Thyroid gland (tissue), 4 donors: ENCODE data around the gene PDRG1. TPM values are rescaled to one million over a fixed set of nuclear protein-coding genes. Genes with fewer than 3 reads are reported as not detected.

Experiments used
- DNase-seq, 2 donors: peaks; one replicate each; pipeline ENCODE4 v3.0.0-alpha.2; 2019
- H3K27ac ChIP-seq, 3 donors: fragments of 200-600 bp; sonication (generic); 1 replicate in 2 of 3; 2 replicates in 1 of 3; pipeline ENCODE4 v1.5.1; 2016 to 2019; ENCODE audit warnings: mild to moderate bottlenecking in 1 of 3, moderate library complexity in 1 of 3
- H3K27me3 ChIP-seq: fragments of 200-600 bp; sonication (generic); one replicate; pipeline ENCODE4 v1.5.1; 2019
- H3K36me3 ChIP-seq, 2 donors: fragments of 200-600 bp; sonication (generic); one replicate each; pipeline ENCODE4 v1.5.1; 2016 to 2019
- H3K4me1 ChIP-seq, 2 donors: fragments of 200-600 bp; sonication (generic); one replicate each; pipeline ENCODE4 v1.5.1; 2017 to 2019
- H3K4me3 ChIP-seq, 3 donors: fragments of 200-600 bp; sonication (generic); replicated peaks in 1 of 3; 1 replicate in 2 of 3; 2 replicates in 1 of 3; pipeline ENCODE4 v1.5.1; 2016; ENCODE audit warnings: mild to moderate bottlenecking in 1 of 3
- H3K9me3 ChIP-seq: fragments of 200-600 bp; sonication (generic); one replicate; pipeline ENCODE4 v1.5.1; 2017
- POLR2A ChIP-seq, 2 donors: fragments of 450-650 bp; IDR thresholded peaks; one replicate each; pipeline ENCODE4 v1.6.1; 2017; ENCODE audit warnings: antibody characterized with exemption in 2 of 2, mild to moderate bottlenecking in 2 of 2, moderate library complexity in 1 of 2
- WGBS, 2 donors: methylation state at CpG; one replicate each; pipeline ENCODE4 v1.1.5; 2017; 5-methylcytosine and 5-hydroxymethylcytosine counted together
- intact Hi-C: fragments of 100-400 bp; cut with DNase I; formaldehyde crosslinking; loops from one replicate; pipeline ENCODE4 v1.15.1; 2023
- total RNA-seq, 4 donors: library from RNA; depleted of rRNA; stranded (reverse); fragments of >200 nt; gene quantifications; one replicate each; pipeline ENCODE4 v1.2.3, GENCODE V29; 2016
- TF ChIP-seq, protein P1 (sequence below), 6 experiments: fragments of 200-600 bp in 3 of 6; fragments of 450-650 bp in 3 of 6; sonication (generic) in 3 of 6; IDR thresholded peaks; one replicate each; pipeline ENCODE4 v1.5.1; 2016 to 2019; ENCODE audit warnings: antibody characterized with exemption in 6 of 6, mild to moderate bottlenecking in 2 of 6, inconsistent platforms in 1 of 6, moderate library complexity in 1 of 6

Gene PDRG1
- total RNA-seq, 4 donors from 2014 or later: 7.3 to 14.9 (median 9.2) TPM

GRCh38 chr20:31990641-31991338 lies 38.9 kb upstream of the PDRG1 start:
- WGBS, 2 donors: 60 to 69% methylated on average over 6 of the region's 6 CpGs

GRCh38 chr20:31989030-31989645 lies 37.3 kb upstream of the PDRG1 start:
- no peak for DNase-seq
- Histone ChIP-seq H3K9me3 (no peaks in the 10 kb centered on the region), H3K27me3 (no peaks in the 10 kb centered on the region), H3K4me1 (no peaks in the 10 kb centered on the region), H3K36me3 (no peaks in the 10 kb centered on the region), H3K27ac (no peak overlapping the region), H3K4me3 (no peak overlapping the region)
- intact Hi-C loops: no loop called here
- TF ChIP-seq POLR2A (IDR thresholded peaks at IDR 0.05): no peak
- TF ChIP-seq, protein P1, sequence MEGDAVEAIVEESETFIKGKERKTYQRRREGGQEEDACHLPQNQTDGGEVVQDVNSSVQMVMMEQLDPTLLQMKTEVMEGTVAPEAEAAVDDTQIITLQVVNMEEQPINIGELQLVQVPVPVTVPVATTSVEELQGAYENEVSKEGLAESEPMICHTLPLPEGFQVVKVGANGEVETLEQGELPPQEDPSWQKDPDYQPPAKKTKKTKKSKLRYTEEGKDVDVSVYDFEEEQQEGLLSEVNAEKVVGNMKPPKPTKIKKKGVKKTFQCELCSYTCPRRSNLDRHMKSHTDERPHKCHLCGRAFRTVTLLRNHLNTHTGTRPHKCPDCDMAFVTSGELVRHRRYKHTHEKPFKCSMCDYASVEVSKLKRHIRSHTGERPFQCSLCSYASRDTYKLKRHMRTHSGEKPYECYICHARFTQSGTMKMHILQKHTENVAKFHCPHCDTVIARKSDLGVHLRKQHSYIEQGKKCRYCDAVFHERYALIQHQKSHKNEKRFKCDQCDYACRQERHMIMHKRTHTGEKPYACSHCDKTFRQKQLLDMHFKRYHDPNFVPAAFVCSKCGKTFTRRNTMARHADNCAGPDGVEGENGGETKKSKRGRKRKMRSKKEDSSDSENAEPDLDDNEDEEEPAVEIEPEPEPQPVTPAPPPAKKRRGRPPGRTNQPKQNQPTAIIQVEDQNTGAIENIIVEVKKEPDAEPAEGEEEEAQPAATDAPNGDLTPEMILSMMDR (IDR thresholded peaks at IDR 0.05): no peak
- 74 to 78% methylated on average over 8 of the region's 8 CpGs for WGBS, 2 donors

More at GRCh38 chr20:31990641-31991338, 38.9 kb upstream of the PDRG1 start:
- H3K27me3 ChIP-seq: peaks cover 4% of the 10 kb centered on the region
- H3K4me1 ChIP-seq: no peaks in the 10 kb centered on the region
- no peak for DNase-seq
- TF ChIP-seq, protein P1 (IDR thresholded peaks at IDR 0.05): no peak
- TF ChIP-seq POLR2A (IDR thresholded peaks at IDR 0.05): no peak
- intact Hi-C loops: no loop called here
- H3K9me3 ChIP-seq: no peaks in the 10 kb centered on the region
- H3K36me3 ChIP-seq: no peaks in the 10 kb centered on the region
- H3K4me3 ChIP-seq: no peak overlapping the region
- H3K27ac ChIP-seq: no peak overlapping the region

DNA sequence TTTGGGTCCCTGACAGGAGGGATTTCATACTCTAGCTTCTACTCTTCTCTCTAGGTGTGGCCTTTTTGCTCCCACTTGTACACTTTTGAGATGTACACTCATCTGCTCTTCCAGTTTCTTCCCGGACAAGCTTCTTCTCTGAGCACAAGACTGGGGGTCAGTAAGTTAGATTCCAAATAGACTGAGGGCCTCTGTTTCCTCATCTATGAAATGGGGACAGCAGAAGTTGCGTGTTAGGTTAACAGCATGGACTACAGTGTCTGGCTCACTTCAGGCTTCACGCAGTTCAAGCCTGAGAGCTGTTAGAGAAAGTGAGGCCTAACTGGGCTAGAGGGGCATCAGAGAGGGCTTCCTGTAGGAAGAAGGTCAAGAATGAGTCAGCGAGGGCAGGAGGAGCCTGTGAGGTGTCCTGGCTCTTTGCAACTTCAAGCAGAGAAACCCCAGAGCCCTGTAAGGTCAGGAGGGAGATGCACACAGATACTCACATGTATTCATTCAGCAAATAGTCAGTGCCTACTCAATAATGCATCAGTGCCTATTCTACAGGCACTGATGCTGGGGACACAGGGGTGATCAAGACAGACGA lies 36.7 kb upstream of the PDRG1 start:
- WGBS, 2 donors: 83 to 85% methylated on average over 5 of the region's 5 CpGs
- Histone ChIP-seq H3K27me3 (no peaks in the 10 kb centered on the region), H3K27ac (no peak overlapping the region), H3K36me3 (no peaks in the 10 kb centered on the region), H3K4me3 (no peak overlapping the region), H3K4me1 (no peaks in the 10 kb centered on the region), H3K9me3 (no peaks in the 10 kb centered on the region)
- DNase-seq: no peak
- intact Hi-C loops: no loop called here
- TF ChIP-seq POLR2A (IDR thresholded peaks at IDR 0.05): no peak
- TF ChIP-seq, protein P1 (IDR thresholded peaks at IDR 0.05): no peak

DNA sequence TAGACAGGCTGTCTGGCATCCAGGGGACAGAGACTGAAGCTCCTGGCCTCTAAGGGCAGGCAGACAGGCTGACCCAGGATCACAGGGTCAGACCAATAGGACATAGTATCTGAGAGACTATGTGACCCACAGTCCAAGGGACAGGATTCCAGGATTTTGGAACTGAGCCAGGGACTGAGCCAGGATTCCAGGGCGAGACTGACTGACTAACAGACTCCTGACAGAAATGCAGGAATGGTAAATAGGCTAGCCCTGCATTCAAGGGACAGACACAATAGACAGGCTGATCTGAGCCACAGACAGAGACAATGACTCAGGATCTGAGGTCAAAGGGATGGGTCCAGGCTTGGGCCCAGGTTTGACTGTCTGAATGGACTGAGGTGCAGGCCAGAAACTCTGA lies 35.9 kb upstream of the PDRG1 start:
- Histone ChIP-seq H3K4me3 (no peak overlapping the region), H3K9me3 (no peaks in the 10 kb centered on the region), H3K4me1 (no peaks in the 10 kb centered on the region), H3K36me3 (no peaks in the 10 kb centered on the region), H3K27me3 (no peaks in the 10 kb centered on the region), H3K27ac (no peak overlapping the region)
- no peak for DNase-seq
- no peak for TF ChIP-seq POLR2A (IDR thresholded peaks at IDR 0.05)
- TF ChIP-seq, protein P1 (IDR thresholded peaks at IDR 0.05): no peak
- intact Hi-C loops: no loop called here
- WGBS, 2 donors: 33 to 75% methylated on average over 1 of the region's 1 CpG

GRCh38 chr20:31984981-31985471 lies 33.2 kb upstream of the PDRG1 start:
- Histone ChIP-seq H3K27ac (no peak overlapping the region), H3K36me3 (no peaks in the 10 kb centered on the region), H3K4me3 (no peak overlapping the region), H3K27me3 (no peaks in the 10 kb centered on the region), H3K9me3 (no peaks in the 10 kb centered on the region), H3K4me1 (no peaks in the 10 kb centered on the region)
- TF ChIP-seq POLR2A (IDR thresholded peaks at IDR 0.05): no peak
- TF ChIP-seq, protein P1 (IDR thresholded peaks at IDR 0.05): no peak
- no peak for DNase-seq
- 31% methylated on average over 6 of the region's 6 CpGs for WGBS, 2 donors
- intact Hi-C loops: no loop called here
